Superior temporal gyrus (tissue), 1 donor: ENCODE data around the gene ANO4.

Source experiments
- DNase-seq: peaks from one replicate; pipeline ENCODE4 v3.0.0-alpha.2; 2016; ENCODE audit errors: extremely low spot score

The ANO4 gene

GRCh38 chr12:100951756-100952155, 157.2 kb downstream of the ANO4 start:
- DNase-seq: no peak

DNA sequence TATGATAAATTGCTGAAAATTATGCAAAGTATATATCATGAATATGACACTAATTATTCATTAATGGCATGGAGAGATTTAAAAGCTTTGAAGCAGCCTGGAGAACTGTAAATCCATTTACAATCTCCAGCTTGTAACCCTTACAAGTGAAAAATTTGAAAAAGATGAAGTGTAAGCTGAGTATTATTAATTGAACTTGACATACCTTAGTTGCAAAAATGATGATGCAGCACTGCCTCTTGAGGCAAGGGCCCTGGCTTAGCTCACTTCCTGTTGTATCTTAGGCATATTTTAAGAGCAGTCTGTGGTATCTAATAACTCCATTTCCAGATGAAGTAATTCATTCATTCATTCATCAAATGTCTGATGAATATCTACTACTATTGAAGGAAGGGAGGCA, 158.6 kb downstream of the ANO4 start:
- DNase-seq: no peak

DNA sequence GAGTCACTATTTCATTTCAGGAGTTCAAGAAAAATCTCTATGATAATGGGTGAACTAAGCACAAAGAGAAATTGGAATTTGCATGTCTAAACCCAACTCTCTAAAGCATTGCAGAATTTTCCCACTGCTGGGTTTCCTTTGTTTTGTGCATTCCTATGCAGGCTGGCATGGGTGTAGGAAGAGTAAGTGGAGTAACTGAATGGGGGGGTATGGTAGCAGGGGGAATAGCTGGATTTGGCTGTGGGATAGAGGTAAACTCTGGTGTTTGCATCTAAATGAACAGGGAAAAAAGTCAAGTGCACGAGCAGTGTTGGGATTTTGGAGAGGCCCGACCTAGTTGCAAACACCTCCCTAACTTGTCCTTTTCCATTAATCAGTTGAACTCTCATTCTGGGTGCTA, 159.1 kb downstream of the ANO4 start:
- DNase-seq: no peak

GRCh38 chr12:100954118-100954517, 159.5 kb downstream of the ANO4 start:
- no peak for DNase-seq

- DNase-seq: no peak
These were observed 160.6 kb downstream of the ANO4 start for GRCh38 chr12:100955139-100955538.

- DNase-seq: no peak
These were observed 161.8 kb downstream of the ANO4 start for GRCh38 chr12:100956311-100956852.

DNA sequence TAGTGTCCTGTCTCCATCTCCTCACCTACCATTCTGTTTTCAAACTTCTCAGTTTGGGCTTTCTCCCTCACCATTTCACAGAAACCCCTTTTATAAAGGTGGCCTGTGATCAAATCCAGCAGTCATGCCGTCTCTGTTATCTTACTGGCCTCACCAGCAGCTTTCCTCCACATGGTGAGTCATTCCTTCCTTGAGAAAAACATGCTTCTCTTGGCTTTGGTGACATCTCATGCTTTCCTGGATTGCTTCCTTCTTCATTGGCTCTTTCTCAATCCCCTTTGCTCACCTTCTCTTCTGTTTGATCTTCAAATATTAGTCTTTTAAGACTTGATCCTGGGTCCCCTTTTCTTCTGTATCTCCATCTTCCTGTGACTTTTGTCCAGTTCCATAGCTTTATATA, 164.9 kb downstream of the ANO4 start:
- no peak for DNase-seq

DNA sequence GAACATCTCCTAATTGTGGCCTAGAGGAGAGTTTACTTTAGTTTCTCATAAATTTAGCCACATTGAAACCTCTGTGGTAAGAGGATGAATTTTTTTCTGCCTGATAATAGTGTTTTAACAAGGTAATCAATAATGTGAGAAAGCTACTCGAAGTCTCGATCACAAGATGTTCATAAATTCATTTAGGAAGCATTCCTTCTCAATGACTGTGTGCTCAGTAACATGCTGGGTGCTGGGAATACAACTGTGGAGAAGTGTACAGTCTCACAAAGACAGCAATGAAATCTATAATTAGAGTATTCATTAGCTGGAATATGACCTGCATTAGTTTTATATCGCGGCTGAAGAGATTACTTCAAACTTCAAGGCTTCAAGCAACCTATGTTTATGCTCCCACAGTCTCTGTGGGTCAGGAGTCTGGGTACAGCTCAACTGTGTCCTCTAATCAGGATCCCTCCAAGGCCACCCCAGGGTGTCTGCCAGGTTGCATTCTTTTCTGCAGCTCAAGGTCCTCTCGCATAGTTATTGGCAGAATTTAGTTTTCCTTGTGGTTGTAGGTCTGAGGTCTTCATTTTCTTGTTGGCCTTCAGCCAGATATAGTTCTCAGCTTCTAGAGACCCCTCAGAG, 167.6 kb downstream of the ANO4 start:
- no peak for DNase-seq

- DNase-seq: no peak
These were observed 168.8 kb downstream of the ANO4 start for GRCh38 chr12:100963381-100963780.

GRCh38 chr12:100964028-100964427, 169.5 kb downstream of the ANO4 start:
- DNase-seq: no peak

DNA sequence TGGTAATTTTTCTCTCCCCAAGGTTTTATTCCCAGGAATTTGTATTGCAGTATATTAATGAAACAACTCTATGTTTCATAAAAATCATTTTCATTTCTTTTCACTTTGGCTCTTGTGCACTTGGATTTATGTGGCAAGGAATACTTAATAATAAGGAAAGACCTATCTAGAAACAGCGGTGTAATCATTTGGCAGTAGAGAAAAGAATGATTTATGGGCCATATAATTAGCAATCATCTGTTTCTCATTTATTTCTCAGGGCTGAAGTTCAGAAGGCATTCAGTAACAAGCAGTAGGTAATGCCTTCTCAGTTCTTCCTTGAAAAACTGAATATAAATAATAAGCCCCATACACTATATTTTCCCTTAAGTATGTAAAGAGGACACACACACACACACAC, 172.6 kb downstream of the ANO4 start:
- DNase-seq: no peak

GRCh38 chr12:100970894-100971293, 176.3 kb downstream of the ANO4 start:
- DNase-seq: no peak

DNA sequence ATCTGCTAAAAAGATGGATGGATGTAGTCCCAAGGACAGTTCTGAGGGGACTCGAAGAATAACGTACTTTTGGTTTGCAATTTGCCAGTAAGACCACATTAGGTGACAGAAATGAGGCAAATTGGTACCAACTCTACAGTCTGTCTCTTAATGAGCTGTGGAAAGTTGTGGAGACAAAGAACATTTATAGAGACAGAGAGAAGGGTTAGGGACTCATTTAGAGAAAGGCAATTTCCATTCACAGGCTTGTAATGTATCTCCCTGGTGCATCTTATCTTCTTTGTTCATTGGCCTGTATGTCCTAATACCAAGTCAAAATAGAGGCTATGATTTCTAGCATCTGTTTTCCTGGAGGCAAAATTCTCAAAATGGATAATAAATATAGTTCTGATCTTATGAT, 177.5 kb downstream of the ANO4 start:
- no peak for DNase-seq

DNA sequence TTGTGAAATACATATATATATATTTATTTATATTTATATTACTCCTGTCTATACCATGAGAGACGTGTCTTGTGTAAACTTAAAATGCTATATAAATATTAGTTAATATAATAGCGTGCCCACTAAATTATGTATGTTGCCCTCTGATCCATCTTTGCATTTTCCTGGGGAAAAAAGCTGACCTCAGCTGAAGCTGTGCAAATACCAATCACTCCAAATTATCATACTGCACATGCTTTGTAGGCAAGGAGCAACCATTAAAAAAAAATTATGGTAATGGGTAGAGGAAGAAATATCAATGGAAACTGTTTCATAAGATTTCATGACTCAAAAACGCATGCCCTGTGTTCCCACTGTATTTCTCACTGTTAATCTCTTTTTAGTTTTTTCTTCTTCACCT, 179.8 kb downstream of the ANO4 start:
- DNase-seq: no peak

- no peak for DNase-seq
These were observed 180.2 kb downstream of the ANO4 start for GRCh38 chr12:100974747-100975146.

DNA sequence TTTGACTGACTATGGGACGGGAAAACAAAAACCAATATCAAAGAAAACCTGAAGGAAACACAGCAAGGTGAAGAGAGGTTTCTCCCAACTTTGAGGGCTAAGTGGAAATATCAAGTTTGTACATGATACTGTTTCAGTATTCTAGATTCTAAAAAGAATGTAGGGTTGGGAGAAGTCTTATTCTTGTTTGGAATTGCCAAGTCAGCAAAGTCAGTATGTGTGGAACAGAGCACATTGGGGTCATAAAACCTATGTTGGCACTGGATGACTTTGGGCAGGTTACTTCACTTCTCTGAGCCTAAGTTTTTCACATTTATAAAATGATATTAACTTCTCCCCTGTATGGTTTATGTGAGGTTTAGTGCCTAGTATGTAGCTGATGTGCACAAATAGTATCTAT, 182.2 kb downstream of the ANO4 start:
- DNase-seq: no peak

- DNase-seq: no peak
These were observed 186.3 kb downstream of the ANO4 start for GRCh38 chr12:100980856-100981255.

- no peak for DNase-seq
These were observed 188.1 kb downstream of the ANO4 start for GRCh38 chr12:100982511-100983183.

DNA sequence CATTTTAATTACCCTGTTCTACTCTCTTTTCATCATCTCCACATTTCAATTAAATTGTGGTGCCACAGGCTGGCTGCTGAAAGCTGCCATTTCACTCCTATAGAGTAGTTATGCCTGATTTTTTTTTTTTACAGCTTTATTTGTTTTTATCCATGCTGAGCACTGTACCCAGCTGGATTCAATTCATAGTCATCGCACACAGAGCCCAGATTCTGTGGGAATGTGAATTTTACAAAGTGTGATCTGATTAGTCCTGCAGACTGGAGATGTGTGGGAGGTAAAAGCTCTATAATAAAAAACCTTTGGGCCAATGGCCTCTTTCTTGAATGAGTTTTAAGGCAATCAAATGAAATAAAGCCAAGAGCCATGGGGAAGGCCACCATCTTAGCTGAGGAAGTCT, 190.2 kb downstream of the ANO4 start:
- DNase-seq: no peak

DNA sequence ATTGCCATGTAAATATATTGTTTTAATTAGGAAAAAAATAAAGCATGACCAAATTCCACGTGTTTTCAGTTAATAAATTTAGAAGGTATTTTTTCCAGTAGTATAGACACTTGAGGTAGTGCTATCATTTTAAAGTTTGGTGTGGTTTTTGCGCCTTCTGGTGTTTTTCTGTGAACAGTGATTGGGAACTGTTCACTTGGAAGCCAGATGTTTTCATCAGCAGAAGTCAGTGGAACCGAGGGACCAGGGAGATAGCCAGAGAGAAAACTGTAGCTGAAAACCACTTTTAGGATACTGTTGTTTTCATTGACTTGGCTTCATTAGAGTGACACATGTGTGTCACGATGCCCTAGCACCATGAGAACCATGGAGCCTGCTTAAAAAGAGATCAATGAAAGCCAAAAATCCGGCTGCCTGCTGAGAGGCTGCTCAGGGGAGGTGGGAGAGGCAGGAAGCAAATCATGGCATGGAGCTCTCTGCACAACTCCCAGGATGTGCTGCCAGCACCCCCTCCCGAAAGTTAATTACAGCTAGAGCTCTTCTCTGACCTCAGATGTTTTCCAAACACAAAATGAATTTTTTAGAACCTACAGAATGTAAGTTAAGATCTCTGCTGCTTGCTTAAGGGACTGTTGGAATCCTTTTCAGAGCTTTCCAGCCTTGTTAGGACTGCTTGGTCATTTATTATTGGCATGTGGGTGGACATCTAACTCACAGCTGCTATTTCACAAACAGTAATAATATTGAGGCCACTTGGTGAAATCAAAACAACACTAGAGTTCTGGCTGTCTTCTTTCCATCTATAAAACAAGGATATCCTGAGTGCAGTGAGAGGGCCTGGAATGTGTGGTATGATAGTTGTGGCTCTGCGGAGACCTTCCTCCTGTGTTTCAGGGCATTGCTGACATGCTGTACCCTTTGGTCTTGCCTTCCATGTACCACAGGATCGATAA, 192.3 kb downstream of the ANO4 start:
- DNase-seq: no peak

GRCh38 chr12:100987552-100988521, 193.3 kb downstream of the ANO4 start:
- no peak for DNase-seq
